ENCODE data around the gene GPR101. TPM values are rescaled to one million over a fixed set of nuclear protein-coding genes. Genes with fewer than 3 reads are reported as not detected.

Gene GPR101
- total and polyA plus RNA-seq, 10 of the 15 experiments (the other 5 are each of a cell fraction or from before 2014, with no cell fraction given): not detected

DNA sequence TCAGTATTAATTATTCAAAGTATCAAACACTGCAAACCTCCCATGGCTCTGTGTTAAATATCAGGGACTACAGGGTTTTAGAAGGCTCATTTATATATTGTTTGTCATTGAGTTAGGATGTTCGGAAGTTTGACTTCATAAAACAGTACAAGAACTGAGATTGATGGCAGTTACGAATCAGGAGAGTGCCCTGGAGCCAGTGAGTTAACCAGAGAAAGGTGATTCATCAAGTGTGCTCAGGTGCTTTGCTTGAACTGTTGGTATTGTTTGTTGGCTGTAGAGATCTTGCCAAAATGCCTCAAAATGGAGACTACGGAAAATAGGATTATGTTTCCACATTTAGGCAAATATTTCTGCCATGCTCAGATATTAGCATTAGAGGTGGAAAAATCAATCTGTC is 7.5 kb upstream of the GPR101 start:
- no TSS peak for BruUV-seq (replicated peaks)
- Histone ChIP-seq H3K4me3 (no peak overlapping the region), H3K9me3 (replicated peaks; ENCODE audit: control insufficient read depth, insufficient read depth, low read length) (no peaks in the 10 kb centered on the region), H3K27me3 (replicated peaks in 1 of 2; ENCODE audit: control insufficient read depth in 2 of 2, insufficient read depth in 2 of 2, low read length in 1 of 2) (no peaks in the 10 kb centered on the region), H3K36me3 (ENCODE audit: control insufficient read depth in 2 of 2, insufficient read depth in 2 of 2, low read length in 1 of 2) (no peaks in the 10 kb centered on the region), H3K4me2 (ENCODE audit: control insufficient read depth, insufficient read depth) (no peak overlapping the region), H3K9ac (ENCODE audit: control insufficient read depth, insufficient read depth, low read length) (no peak overlapping the region), H2AFZ (ENCODE audit: control insufficient read depth, low read depth, low read length) (no peak overlapping the region), H3K79me2 (ENCODE audit: control insufficient read depth, insufficient read depth, low read length) (no peaks in the 10 kb centered on the region), H4K20me1 (ENCODE audit: control insufficient read depth, insufficient read depth) (no peaks in the 10 kb centered on the region), H3K4me1 (ENCODE audit: control insufficient read depth, insufficient read depth, low read length) (no peaks in the 10 kb centered on the region), H3K27ac (ENCODE audit: control insufficient read depth, insufficient read depth) (no peak overlapping the region)
- 22% methylated on average over 3 of the region's 3 CpGs for WGBS (ENCODE audit: insufficient coverage, insufficient replicate concordance, low lambda C conversion rate, missing lambda C conversion rate)
- DNase-seq (ENCODE audit: low read depth, low spot score): no peak
- TF ChIP-seq SMC3 (IDR thresholded peaks at IDR 0.05; ENCODE audit: borderline replicate concordance, low read length) (no peak), ZNF622 (IDR thresholded peaks at IDR 0.05) (no peak), SIN3A (IDR thresholded peaks at IDR 0.05; ENCODE audit: low read depth, low read length) (no peak), ZNF207 (IDR thresholded peaks at IDR 0.05; ENCODE audit: borderline replicate concordance) (no peak), BCL11A (IDR thresholded peaks at IDR 0.05; ENCODE audit: low read depth, low read length) (no peak)
- ChIA-PET RAD21 (ENCODE audit: unreplicated experiment) (no interaction called here), POLR2A (no interaction called here), CTCF (no interaction called here), SMC1A (ENCODE audit: uncharacterized antibody, unreplicated experiment) (interaction anchor here (0.6 kb wide), 1 partner anchor 474 kb away, joined by 3 read pairs; no protein-coding TSS in a partner anchor)
- in situ Hi-C loops (cut with MboI): no loop called here
- intact Hi-C loops (cut with micrococcal nuclease; ENCODE audit: unreplicated experiment): no loop called here
- FAIRE-seq: no peak
- ATAC-seq: no peak

DNA sequence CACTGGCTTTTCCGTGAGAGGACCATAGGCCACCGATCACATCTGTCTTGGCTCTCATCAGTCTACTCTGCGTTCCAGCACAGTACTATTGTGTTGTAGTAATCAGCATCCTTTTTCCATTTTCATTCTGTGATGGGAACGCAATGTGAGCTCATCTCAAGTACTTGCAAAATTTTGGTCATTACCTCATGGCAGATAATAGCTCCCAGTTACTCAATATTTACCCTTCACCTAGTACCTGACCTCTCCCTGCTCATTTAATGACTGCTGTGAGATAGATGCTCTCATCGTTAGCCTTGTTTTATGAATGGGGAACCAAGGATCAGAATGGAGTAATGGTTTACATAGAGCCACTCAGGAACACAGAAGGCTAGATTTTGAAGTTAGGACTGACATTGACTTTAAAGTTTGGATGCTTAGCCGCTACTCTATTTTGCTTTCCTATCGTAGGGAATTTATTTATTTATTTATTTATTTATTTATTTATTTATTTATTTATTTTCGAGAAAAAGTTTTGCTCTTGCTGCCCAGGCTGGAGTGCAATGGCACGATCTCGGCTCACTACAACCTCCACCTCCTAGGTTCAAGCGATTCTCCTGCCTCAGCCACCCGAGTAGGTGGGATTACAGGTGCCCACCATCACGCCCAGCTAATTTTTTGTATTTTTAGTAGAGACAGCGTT is 6.5 kb upstream of the GPR101 start:
- ChIA-PET RAD21 (ENCODE audit: unreplicated experiment) (no interaction called here), POLR2A (no interaction called here)

More for the DNA sequence above, 6.5 kb upstream of the GPR101 start:
- no peak overlapping the region for H3K4me2 ChIP-seq (ENCODE audit: control insufficient read depth, insufficient read depth)
- H3K27me3 ChIP-seq (replicated peaks in 1 of 2; ENCODE audit: control insufficient read depth in 2 of 2, insufficient read depth in 2 of 2, low read length in 1 of 2): no peaks in the 10 kb centered on the region
- no TSS peak for BruUV-seq (replicated peaks)
- H2AFZ ChIP-seq (ENCODE audit: control insufficient read depth, low read depth, low read length): no peak overlapping the region
- ChIA-PET SMC1A (ENCODE audit: uncharacterized antibody, unreplicated experiment) (no interaction called here), CTCF (no interaction called here)
- in situ Hi-C loops (cut with MboI): no loop called here
- no peak overlapping the region for H3K27ac ChIP-seq (ENCODE audit: control insufficient read depth, insufficient read depth)
- H3K9me3 ChIP-seq (replicated peaks; ENCODE audit: control insufficient read depth, insufficient read depth, low read length): no peaks in the 10 kb centered on the region
- intact Hi-C loops (cut with micrococcal nuclease; ENCODE audit: unreplicated experiment): no loop called here
- no peaks in the 10 kb centered on the region for H3K79me2 ChIP-seq (ENCODE audit: control insufficient read depth, insufficient read depth, low read length)
- H3K9ac ChIP-seq (ENCODE audit: control insufficient read depth, insufficient read depth, low read length): no peak overlapping the region
- H4K20me1 ChIP-seq (ENCODE audit: control insufficient read depth, insufficient read depth): no peaks in the 10 kb centered on the region
- no peaks in the 10 kb centered on the region for H3K36me3 ChIP-seq (ENCODE audit: control insufficient read depth in 2 of 2, insufficient read depth in 2 of 2, low read length in 1 of 2)
- 30% methylated on average over 14 of the region's 14 CpGs for WGBS (ENCODE audit: insufficient coverage, insufficient replicate concordance, low lambda C conversion rate, missing lambda C conversion rate)
- DNase-seq (ENCODE audit: low read depth, low spot score): no peak
- no peak for FAIRE-seq
- no peaks in the 10 kb centered on the region for H3K4me1 ChIP-seq (ENCODE audit: control insufficient read depth, insufficient read depth, low read length)
- no peak for ATAC-seq
- no peak overlapping the region for H3K4me3 ChIP-seq
- no peak for TF ChIP-seq CEBPB (IDR thresholded peaks at IDR 0.05; ENCODE audit: borderline replicate concordance in 1 of 2, low read depth in 2 of 2, low read length in 2 of 2)
- no peak for TF ChIP-seq RAD51 (IDR thresholded peaks at IDR 0.05)

All from GM12878 (cell line).